Measurements from ENCODE around the gene MTMR12. TPM values are rescaled to one million over a fixed set of nuclear protein-coding genes. Genes with fewer than 3 reads are reported as not detected.
"Not testable (repeated sequence)": the region's sequence is repeated elsewhere in the genome, so short reads cannot be mapped to it uniquely, and the experiment has no call there.

The MTMR12 gene
- total RNA-seq, 2 experiments from 2014 or later: 14.1 to 16.0 TPM

GRCh38 chr5:32323741-32324140 lies 11.0 kb upstream of the MTMR12 start:
- no peak for DNase-seq
- CTCF ChIA-PET: interaction anchor here (1.2 kb wide), 1 partner anchor 93 kb away, joined by 3 read pairs; no protein-coding TSS in a partner anchor
- Mint-ChIP-seq H3K36me3 (ENCODE audit: low read depth) (no peaks in the 10 kb centered on the region), H3K4me1 (ENCODE audit: low read depth) (no peaks in the 10 kb centered on the region), H3K4me3 (no peak overlapping the region), H3K27ac (no peak overlapping the region), H3K27me3 (ENCODE audit: low read depth) (no peaks in the 10 kb centered on the region), H3K9me3 (peaks cover 7% of the 10 kb centered on the region)
- intact Hi-C loops (cut with micrococcal nuclease): loop anchor here (10.0 kb wide), 1 partner anchor 249 kb away; no protein-coding TSS in a partner anchor

- no peak for DNase-seq
- CTCF ChIA-PET: interaction anchor here (1.2 kb wide), 1 partner anchor 92 kb away, joined by 3 read pairs; no protein-coding TSS in a partner anchor
- H3K4me3 Mint-ChIP-seq: no peak overlapping the region
- no peaks in the 10 kb centered on the region for H3K27me3 Mint-ChIP-seq (ENCODE audit: low read depth)
- no peaks in the 10 kb centered on the region for H3K36me3 Mint-ChIP-seq (ENCODE audit: low read depth)
- no peaks in the 10 kb centered on the region for H3K4me1 Mint-ChIP-seq (ENCODE audit: low read depth)
- no peak overlapping the region for H3K27ac Mint-ChIP-seq
- intact Hi-C loops (cut with micrococcal nuclease): loop anchor here (10.0 kb wide), 1 partner anchor 248 kb away; no protein-coding TSS in a partner anchor
- peaks cover 7% of the 10 kb centered on the region for H3K9me3 Mint-ChIP-seq
Measured at GRCh38 chr5:32322882-32323281, 10.1 kb upstream of the MTMR12 start.

- intact Hi-C loops (cut with micrococcal nuclease): loop anchor here (10.0 kb wide), 1 partner anchor 247 kb away; no protein-coding TSS in a partner anchor
- DNase-seq; H3K27me3 Mint-ChIP-seq (ENCODE audit: low read depth); H3K27ac Mint-ChIP-seq; H3K9me3 Mint-ChIP-seq; H3K4me1 Mint-ChIP-seq (ENCODE audit: low read depth); H3K4me3 Mint-ChIP-seq; CTCF ChIA-PET; H3K36me3 Mint-ChIP-seq (ENCODE audit: low read depth): not testable (repeated sequence)
Measured at GRCh38 chr5:32321787-32322186, 9.0 kb upstream of the MTMR12 start.

GRCh38 chr5:32320576-32320975 lies 7.8 kb upstream of the MTMR12 start:
- no peak for DNase-seq
- no peaks in the 10 kb centered on the region for H3K27me3 Mint-ChIP-seq (ENCODE audit: low read depth)
- CTCF ChIA-PET: interaction anchor here (0.6 kb wide), 1 partner anchor 244 kb away, joined by 3 read pairs; no protein-coding TSS in a partner anchor
- no peak overlapping the region for H3K27ac Mint-ChIP-seq
- no peak overlapping the region for H3K4me3 Mint-ChIP-seq
- H3K36me3 Mint-ChIP-seq (ENCODE audit: low read depth): no peaks in the 10 kb centered on the region
- intact Hi-C loops (cut with micrococcal nuclease): loop anchor here (10.0 kb wide), 1 partner anchor 246 kb away; no protein-coding TSS in a partner anchor
- no peaks in the 10 kb centered on the region for H3K4me1 Mint-ChIP-seq (ENCODE audit: low read depth)
- peaks cover 7% of the 10 kb centered on the region for H3K9me3 Mint-ChIP-seq

- H3K4me3 Mint-ChIP-seq: no peak overlapping the region
- no peak overlapping the region for H3K27ac Mint-ChIP-seq
- no peaks in the 10 kb centered on the region for H3K4me1 Mint-ChIP-seq (ENCODE audit: low read depth)
- CTCF ChIA-PET: interaction anchor here (1.5 kb wide), 1 partner anchor 87 kb away, joined by 8 read pairs; no protein-coding TSS in a partner anchor
- H3K36me3 Mint-ChIP-seq (ENCODE audit: low read depth): no peaks in the 10 kb centered on the region
- no peaks in the 10 kb centered on the region for H3K27me3 Mint-ChIP-seq (ENCODE audit: low read depth)
- intact Hi-C loops (cut with micrococcal nuclease): loop anchor here (10.0 kb wide), 1 partner anchor 245 kb away; no protein-coding TSS in a partner anchor
- no peak for DNase-seq
- H3K9me3 Mint-ChIP-seq: peaks cover 7% of the 10 kb centered on the region
Measured at GRCh38 chr5:32319926-32320543, 7.3 kb upstream of the MTMR12 start.

- no peaks in the 10 kb centered on the region for H3K27me3 Mint-ChIP-seq (ENCODE audit: low read depth)
- no peak for DNase-seq
- peaks cover 7% of the 10 kb centered on the region for H3K9me3 Mint-ChIP-seq
- H3K4me3 Mint-ChIP-seq: no peak overlapping the region
- CTCF ChIA-PET: interaction anchor here (1.5 kb wide), 1 partner anchor 87 kb away, joined by 8 read pairs; no protein-coding TSS in a partner anchor
- no peak overlapping the region for H3K27ac Mint-ChIP-seq
- intact Hi-C loops (cut with micrococcal nuclease): no loop called here
- H3K36me3 Mint-ChIP-seq (ENCODE audit: low read depth): no peaks in the 10 kb centered on the region
- no peaks in the 10 kb centered on the region for H3K4me1 Mint-ChIP-seq (ENCODE audit: low read depth)
Measured at GRCh38 chr5:32319392-32319791, 6.7 kb upstream of the MTMR12 start.

GRCh38 chr5:32317041-32317440 lies 4.3 kb upstream of the MTMR12 start:
- H3K4me1 Mint-ChIP-seq (ENCODE audit: low read depth): no peaks in the 10 kb centered on the region
- CTCF ChIA-PET: no interaction called here
- no peaks in the 10 kb centered on the region for H3K36me3 Mint-ChIP-seq (ENCODE audit: low read depth)
- no peak overlapping the region for H3K27ac Mint-ChIP-seq
- no peak for DNase-seq
- no peaks in the 10 kb centered on the region for H3K27me3 Mint-ChIP-seq (ENCODE audit: low read depth)
- H3K4me3 Mint-ChIP-seq: no peak overlapping the region
- intact Hi-C loops (cut with micrococcal nuclease): no loop called here
- peaks cover 7% of the 10 kb centered on the region for H3K9me3 Mint-ChIP-seq

- Mint-ChIP-seq H3K27ac (no peak overlapping the region), H3K36me3 (ENCODE audit: low read depth) (no peaks in the 10 kb centered on the region), H3K27me3 (ENCODE audit: low read depth) (no peaks in the 10 kb centered on the region), H3K9me3 (no peaks in the 10 kb centered on the region), H3K4me3 (no peak overlapping the region), H3K4me1 (ENCODE audit: low read depth) (peaks cover 9% of the 10 kb centered on the region)
- CTCF ChIA-PET: no interaction called here
- no peak for DNase-seq
- intact Hi-C loops (cut with micrococcal nuclease): no loop called here
Measured at GRCh38 chr5:32315221-32316014, 2.7 kb upstream of the MTMR12 start.

GRCh38 chr5:32314658-32315057 lies 1.9 kb upstream of the MTMR12 start:
- CTCF ChIA-PET: no interaction called here

GRCh38 chr5:32314152-32314488 lies 1.4 kb upstream of the MTMR12 start:
- CTCF ChIA-PET: interaction anchor here (0.6 kb wide), 1 partner anchor 26 kb away, joined by 3 read pairs; no protein-coding TSS in a partner anchor

More at GRCh38 chr5:32314658-32315057, 1.9 kb upstream of the MTMR12 start:
- peaks cover 15% of the 10 kb centered on the region for H3K4me1 Mint-ChIP-seq (ENCODE audit: low read depth)
- no peak overlapping the region for H3K27ac Mint-ChIP-seq
- H3K36me3 Mint-ChIP-seq (ENCODE audit: low read depth): no peaks in the 10 kb centered on the region
- DNase-seq: no peak
- H3K4me3 Mint-ChIP-seq: peak overlapping the region; percentile 51
- intact Hi-C loops (cut with micrococcal nuclease): loop anchor here (5.0 kb wide), 1 partner anchor 82 kb away; no protein-coding TSS in a partner anchor
- no peaks in the 10 kb centered on the region for H3K9me3 Mint-ChIP-seq
- H3K27me3 Mint-ChIP-seq (ENCODE audit: low read depth): no peaks in the 10 kb centered on the region

GRCh38 chr5:32312197-32312594 lies 543 bp downstream of the MTMR12 start:
- H3K27ac Mint-ChIP-seq: peak overlapping the region; percentile 11
- peak; percentile 56 for DNase-seq
- no peaks in the 10 kb centered on the region for H3K36me3 Mint-ChIP-seq (ENCODE audit: low read depth)
- H3K4me3 Mint-ChIP-seq: peak overlapping the region; percentile 84
- intact Hi-C loops (cut with micrococcal nuclease): loop anchor here (1.0 to 5.0 kb wide), 3 partner anchors 8 to 1129 kb away; partner anchors contain the start of gene TARS1
- H3K9me3 Mint-ChIP-seq: no peaks in the 10 kb centered on the region
- H3K27me3 Mint-ChIP-seq (ENCODE audit: low read depth): no peaks in the 10 kb centered on the region
- peaks cover 30% of the 10 kb centered on the region for H3K4me1 Mint-ChIP-seq (ENCODE audit: low read depth)
- CTCF ChIA-PET: interaction anchor here (0.8 kb wide), 1 partner anchor 18 kb away, joined by 3 read pairs; no protein-coding TSS in a partner anchor

More at GRCh38 chr5:32314152-32314488, 1.4 kb upstream of the MTMR12 start:
- not testable (repeated sequence) for DNase-seq; H3K36me3 Mint-ChIP-seq (ENCODE audit: low read depth); H3K27me3 Mint-ChIP-seq (ENCODE audit: low read depth); H3K9me3 Mint-ChIP-seq; H3K27ac Mint-ChIP-seq
- peak overlapping the region; percentile 51 for H3K4me3 Mint-ChIP-seq
- H3K4me1 Mint-ChIP-seq (ENCODE audit: low read depth): peaks cover 20% of the 10 kb centered on the region
- intact Hi-C loops (cut with micrococcal nuclease): loop anchor here (5.0 kb wide), 1 partner anchor 82 kb away; no protein-coding TSS in a partner anchor
